Measurements from ENCODE around the gene TAF1B. TPM values are rescaled to one million over a fixed set of nuclear protein-coding genes. Genes with fewer than 3 reads are reported as not detected.

The TAF1B gene
- total RNA-seq, 2 donors from 2014 or later = 14.8 to 16.0 TPM

DNA sequence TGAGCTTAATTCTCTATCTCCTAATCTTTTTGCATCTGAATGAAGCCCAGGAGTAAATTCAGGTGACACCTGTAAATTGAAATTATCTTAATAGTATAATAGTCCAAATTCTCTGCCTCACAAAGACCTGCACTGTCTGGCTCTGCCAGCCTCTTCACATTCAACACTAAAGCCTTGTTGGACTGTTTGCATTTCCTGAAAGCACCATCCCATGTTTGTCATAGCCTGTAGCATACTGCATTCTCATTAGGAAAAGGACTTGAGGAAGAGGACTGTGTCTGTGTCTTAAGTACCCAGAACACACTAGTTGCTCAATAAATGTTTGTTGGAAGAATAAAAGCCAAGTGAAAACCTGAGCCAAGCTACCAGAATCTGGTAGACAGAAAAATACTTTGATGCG is 65.4 kb downstream of the TAF1B start:
- 98% methylated on average over 1 of the region's 1 CpG for WGBS
- H3K4me3 ChIP-seq = no peak overlapping the region
- intact Hi-C loops (cut with DNase I) = no loop called here

DNA sequence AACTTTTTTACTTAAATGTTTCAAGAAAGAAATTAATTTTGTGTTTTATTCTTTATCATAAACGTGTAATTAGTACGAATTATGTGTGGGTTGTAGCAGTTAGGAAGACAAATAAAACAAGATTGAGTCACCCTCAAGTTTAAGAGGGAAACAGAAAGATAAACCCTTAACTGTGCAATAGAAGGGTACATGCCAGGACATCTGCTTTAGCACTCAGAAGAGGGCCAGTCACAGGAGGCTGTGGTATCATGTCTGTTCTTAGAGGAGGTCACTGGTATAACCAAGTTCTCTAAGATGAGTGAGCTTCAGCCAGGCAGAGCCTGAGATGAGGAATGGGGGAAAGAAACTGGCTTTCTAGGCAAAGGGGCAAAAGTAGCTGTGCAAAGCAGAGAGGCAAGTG is 65.8 kb downstream of the TAF1B start:
- Histone ChIP-seq H3K27ac (no peak overlapping the region), H3K27me3 (replicated peaks; ENCODE audit: insufficient read depth) (no peaks in the 10 kb centered on the region), H3K9me3 (no peaks in the 10 kb centered on the region), H3K4me1 (replicated peaks) (no peaks in the 10 kb centered on the region), H3K4me3 (no peak overlapping the region), H3K36me3 (no peaks in the 10 kb centered on the region)
- intact Hi-C loops (cut with DNase I) = no loop called here
- 81% methylated on average over 2 of the region's 2 CpGs for WGBS
- no peak for DNase-seq (ENCODE audit: low spot score)
- no peak for TF ChIP-seq POLR2AphosphoS5 (IDR thresholded peaks at IDR 0.05)
- TF ChIP-seq POLR2A (IDR thresholded peaks at IDR 0.05) = no peak
- TF ChIP-seq, protein P1, sequence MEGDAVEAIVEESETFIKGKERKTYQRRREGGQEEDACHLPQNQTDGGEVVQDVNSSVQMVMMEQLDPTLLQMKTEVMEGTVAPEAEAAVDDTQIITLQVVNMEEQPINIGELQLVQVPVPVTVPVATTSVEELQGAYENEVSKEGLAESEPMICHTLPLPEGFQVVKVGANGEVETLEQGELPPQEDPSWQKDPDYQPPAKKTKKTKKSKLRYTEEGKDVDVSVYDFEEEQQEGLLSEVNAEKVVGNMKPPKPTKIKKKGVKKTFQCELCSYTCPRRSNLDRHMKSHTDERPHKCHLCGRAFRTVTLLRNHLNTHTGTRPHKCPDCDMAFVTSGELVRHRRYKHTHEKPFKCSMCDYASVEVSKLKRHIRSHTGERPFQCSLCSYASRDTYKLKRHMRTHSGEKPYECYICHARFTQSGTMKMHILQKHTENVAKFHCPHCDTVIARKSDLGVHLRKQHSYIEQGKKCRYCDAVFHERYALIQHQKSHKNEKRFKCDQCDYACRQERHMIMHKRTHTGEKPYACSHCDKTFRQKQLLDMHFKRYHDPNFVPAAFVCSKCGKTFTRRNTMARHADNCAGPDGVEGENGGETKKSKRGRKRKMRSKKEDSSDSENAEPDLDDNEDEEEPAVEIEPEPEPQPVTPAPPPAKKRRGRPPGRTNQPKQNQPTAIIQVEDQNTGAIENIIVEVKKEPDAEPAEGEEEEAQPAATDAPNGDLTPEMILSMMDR (IDR thresholded peaks at IDR 0.05) = no peak

More for the DNA sequence above, 65.4 kb downstream of the TAF1B start:
- Histone ChIP-seq H3K9me3 (no peaks in the 10 kb centered on the region), H3K4me1 (replicated peaks) (no peaks in the 10 kb centered on the region), H3K27ac (no peak overlapping the region), H3K36me3 (no peaks in the 10 kb centered on the region), H3K27me3 (replicated peaks; ENCODE audit: insufficient read depth) (no peaks in the 10 kb centered on the region)
- no peak for DNase-seq (ENCODE audit: low spot score)
- TF ChIP-seq POLR2A (IDR thresholded peaks at IDR 0.05) (no peak), POLR2AphosphoS5 (IDR thresholded peaks at IDR 0.05) (no peak)
- TF ChIP-seq, protein P1 (IDR thresholded peaks at IDR 0.05) = no peak

DNA sequence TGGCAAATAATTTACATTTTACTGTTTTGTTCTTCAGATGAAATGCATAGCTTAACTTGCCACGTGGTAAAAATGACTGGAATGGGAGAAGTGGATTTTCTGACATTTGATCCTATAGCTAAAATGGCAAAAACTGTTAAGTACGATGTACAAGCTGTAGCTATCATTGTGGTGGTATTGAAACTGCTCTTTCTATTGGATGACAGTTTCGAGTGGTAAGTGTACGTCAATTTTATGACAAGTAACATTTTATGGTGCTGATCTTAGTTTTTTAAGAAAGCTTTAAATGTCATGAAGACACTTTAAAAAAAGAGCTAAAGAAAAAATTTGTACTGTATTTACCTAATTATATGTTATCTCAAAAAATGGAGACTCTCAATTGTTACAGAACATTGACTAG is 67.4 kb downstream of the TAF1B start:
- 74% methylated on average over 4 of the region's 4 CpGs for whole genome bisulfite sequencing
- intact Hi-C loops (cut with DNase I) = no loop called here
- no peak overlapping the region for H3K4me3 ChIP-seq
- H3K9me3 ChIP-seq = no peaks in the 10 kb centered on the region
- DNase-seq (ENCODE audit: low spot score) = no peak
- H3K36me3 ChIP-seq = no peaks in the 10 kb centered on the region
- no peaks in the 10 kb centered on the region for H3K4me1 ChIP-seq (replicated peaks)
- H3K27me3 ChIP-seq (replicated peaks; ENCODE audit: insufficient read depth) = no peaks in the 10 kb centered on the region
- H3K27ac ChIP-seq = no peak overlapping the region
- TF ChIP-seq POLR2AphosphoS5 (IDR thresholded peaks at IDR 0.05) (no peak), POLR2A (IDR thresholded peaks at IDR 0.05) (no peak)
- TF ChIP-seq, protein P1 (IDR thresholded peaks at IDR 0.05) = no peak

DNA sequence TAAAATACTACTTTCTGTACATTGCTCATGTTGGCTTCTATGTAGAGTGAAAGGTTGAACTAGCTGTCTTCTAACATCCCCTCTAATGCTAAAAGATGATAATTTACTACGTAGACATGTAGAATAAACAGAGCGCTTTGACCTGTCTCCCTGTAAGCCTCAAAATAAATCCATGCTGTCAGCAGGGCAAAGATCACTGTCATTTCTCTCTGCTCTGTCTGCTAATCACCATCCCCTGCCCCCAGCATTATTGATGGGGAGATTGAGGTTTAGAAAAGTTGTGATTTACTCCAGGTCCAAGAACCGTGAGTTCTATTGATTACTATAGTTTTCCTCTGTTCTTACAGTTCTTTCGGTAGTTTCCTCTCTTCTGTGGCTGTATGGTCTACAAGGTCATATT is 69.2 kb downstream of the TAF1B start:
- H3K4me1 ChIP-seq (replicated peaks) = no peaks in the 10 kb centered on the region
- no peaks in the 10 kb centered on the region for H3K36me3 ChIP-seq
- intact Hi-C loops (cut with DNase I) = no loop called here
- no peak overlapping the region for H3K27ac ChIP-seq
- H3K27me3 ChIP-seq (replicated peaks; ENCODE audit: insufficient read depth) = no peaks in the 10 kb centered on the region
- DNase-seq (ENCODE audit: low spot score) = no peak
- no peak overlapping the region for H3K4me3 ChIP-seq
- TF ChIP-seq POLR2AphosphoS5 (IDR thresholded peaks at IDR 0.05) (no peak), POLR2A (IDR thresholded peaks at IDR 0.05) (no peak)
- TF ChIP-seq, protein P1 (IDR thresholded peaks at IDR 0.05) = no peak
- 95% methylated on average over 4 of the region's 4 CpGs for WGBS
- no peaks in the 10 kb centered on the region for H3K9me3 ChIP-seq

DNA sequence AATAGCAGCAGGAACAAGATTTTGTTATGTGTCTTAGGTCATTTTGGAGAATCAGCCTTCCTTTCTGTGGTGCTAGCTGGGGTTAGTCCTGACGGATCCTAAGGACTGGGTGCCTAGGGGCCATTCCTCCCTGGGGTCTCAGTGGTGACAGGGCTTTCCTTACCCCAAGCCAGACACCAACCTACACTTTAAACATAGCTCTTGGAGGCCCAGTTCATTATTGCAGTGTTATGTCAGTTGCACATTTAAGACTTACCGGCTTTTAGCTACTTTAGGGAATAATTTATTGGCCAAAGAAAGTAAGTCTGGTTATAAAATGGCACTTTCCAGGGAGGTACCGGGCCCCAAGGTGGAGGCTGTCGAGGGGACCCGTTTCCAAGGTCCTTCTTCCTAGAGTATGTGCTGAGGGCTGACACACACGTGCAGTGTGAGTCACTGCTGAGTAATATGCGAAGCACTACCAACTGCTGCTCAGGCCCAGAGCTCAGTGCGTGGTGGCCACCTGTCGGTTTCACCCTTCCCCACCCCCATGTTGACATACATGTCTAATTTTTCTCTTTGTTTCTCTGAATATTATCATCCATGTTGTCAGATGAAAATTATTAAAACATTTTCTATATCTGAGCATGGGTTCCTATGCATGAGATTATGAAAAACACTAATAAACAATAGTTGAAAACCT is 71.3 kb downstream of the TAF1B start:
- DNase-seq (ENCODE audit: low spot score) = no peak
- intact Hi-C loops (cut with DNase I) = no loop called here
- Histone ChIP-seq H3K27me3 (replicated peaks; ENCODE audit: insufficient read depth) (no peaks in the 10 kb centered on the region), H3K36me3 (no peaks in the 10 kb centered on the region), H3K9me3 (no peaks in the 10 kb centered on the region), H3K4me3 (no peak overlapping the region), H3K4me1 (replicated peaks) (no peaks in the 10 kb centered on the region), H3K27ac (no peak overlapping the region)
- TF ChIP-seq, protein P1 (IDR thresholded peaks at IDR 0.05) = no peak
- TF ChIP-seq POLR2A (IDR thresholded peaks at IDR 0.05) (no peak), POLR2AphosphoS5 (IDR thresholded peaks at IDR 0.05) (no peak)
- WGBS = 91% methylated on average over 9 of the region's 9 CpGs

Data from prostate gland (tissue), 2 donors.